DMS79 (cell line): ENCODE results near the gene ELL.
A peak's percentile ranks its signal among the peaks of the same experiment; 100 is the strongest.

ENCODE experiments used
- DNase-seq: peaks from one replicate; lab custom pipeline; 2025; lab: John Stamatoyannopoulos, UW

ELL gene

DNA sequence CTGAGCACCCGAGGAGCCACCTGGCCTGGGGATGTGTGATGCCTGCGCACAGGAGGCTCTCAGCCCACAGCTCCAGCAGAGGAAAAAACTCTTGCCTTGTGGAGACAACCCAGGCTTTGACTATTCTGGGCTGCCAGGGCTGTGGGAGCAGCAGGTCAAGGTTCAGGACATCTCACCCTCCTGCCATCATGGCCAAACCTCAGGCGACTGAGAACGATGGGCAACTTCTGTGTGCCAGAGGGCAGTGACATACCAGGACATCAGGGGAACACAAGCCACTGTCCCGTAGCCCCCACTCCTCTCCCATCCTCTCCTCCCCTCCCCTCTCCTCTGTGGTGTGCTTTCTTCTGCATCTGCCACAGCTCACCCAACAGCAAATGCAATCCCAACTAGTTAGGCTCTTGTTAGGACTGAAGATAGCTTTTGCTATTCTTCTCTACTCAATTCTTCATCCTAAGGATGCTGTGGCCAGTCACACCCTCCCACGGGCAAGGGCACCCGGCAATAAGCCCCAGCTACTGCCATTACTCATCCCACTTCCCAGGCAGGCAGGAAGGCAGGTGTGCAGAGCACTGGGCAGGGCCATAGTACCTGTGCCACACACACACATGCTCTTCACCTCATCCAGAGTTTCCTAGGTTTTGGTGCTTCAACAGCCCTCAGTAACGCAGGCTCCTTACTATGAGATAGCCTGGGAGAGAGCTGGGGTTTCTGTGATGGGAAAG, 16.8 kb downstream of the ELL start:
- DNase-seq = no peak

DNA sequence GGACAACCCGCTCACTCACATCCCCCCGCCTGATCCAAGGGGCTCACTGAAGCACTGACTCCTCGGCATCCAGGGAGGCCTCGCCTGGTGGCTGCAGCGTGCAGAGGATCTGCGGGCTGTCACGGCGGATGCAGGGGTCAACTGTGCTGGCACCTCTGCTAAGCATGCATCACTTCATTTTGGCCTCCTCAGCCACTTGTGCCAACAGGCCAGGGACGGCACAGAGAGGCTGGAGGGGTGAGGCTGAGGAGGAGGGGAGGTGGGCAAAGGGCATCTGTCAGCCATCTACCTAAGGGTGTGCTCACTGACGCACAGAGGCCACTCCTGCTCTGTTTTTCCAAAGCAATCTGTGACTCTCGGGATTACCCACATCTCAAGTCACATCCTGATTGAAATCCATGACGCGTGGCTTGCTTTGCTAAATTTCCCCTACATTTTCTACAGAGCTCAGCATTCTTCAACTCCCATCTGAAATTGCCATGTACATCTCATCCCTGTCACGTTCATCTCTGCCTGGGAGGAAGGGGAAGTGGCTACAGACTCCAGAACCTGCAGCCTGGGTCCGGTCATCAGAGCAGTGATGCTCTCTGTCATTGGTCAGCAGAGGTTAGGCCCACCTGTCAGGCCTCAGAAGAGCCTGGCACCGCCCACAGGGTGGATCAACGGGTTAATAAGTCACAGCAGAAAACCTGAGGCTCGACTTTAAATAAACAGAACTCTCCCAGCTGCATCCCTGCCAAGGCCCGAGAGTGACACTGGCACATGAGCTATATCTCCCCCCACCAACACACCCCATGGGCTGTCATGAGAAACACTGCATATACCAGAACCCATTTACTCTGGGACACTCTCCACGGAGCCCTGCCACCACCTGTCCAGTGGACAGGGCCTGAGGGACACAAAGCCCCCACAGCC, 17.6 kb downstream of the ELL start:
- no peak for DNase-seq

DNA sequence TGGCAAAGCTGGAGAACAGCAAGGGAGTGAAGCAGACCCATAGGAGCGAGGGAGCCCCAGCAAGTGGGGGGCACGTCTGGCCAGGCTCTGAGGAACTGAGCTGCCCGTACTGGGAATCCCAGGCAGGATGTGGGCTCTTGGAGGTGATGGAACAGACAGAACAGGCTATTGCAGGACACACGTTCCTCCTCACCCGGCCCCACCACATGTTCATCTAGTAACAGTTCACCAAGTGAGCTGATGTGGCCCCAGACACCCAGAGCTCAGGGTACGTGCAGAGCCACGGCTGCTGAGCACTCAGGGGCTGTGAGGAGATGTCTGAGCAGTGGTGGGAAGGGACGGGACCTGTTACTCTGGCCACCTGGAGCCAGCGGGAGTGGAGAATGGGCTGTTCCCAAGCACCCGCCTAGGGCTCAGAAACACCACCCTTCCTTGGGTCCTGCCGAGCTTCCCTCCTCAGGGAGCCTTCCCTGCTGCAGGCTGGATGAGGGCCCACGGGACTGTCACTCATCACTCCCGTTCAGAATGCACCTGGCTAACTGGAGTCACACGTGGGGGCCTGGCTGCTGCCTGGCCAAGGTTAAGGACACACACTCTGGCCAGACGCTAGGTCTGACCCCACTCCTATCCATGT, 18.4 kb downstream of the ELL start:
- no peak for DNase-seq

- DNase-seq = no peak
Observed at GRCh38 chr19:18502638-18503294, 19.1 kb downstream of the ELL start.

DNA sequence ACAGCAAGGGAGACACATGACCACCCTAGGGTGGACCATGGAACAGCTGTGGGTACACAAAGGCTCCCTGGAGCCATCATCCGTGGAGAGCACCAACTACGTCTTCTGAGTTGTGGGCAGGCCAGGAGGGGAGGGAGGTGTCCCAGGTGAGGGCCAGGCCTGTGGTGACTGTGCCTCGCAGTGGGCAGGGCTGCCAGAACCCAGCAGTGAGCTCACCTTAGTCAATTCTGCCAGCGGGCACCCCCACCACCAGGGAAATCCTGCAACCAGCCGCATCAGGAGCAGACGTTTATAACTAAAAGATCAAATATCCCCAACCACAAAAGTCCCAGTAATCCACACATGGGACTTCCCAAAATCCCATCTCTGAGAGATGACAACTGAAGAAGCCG, 19.6 kb downstream of the ELL start:
- DNase-seq = no peak

DNA sequence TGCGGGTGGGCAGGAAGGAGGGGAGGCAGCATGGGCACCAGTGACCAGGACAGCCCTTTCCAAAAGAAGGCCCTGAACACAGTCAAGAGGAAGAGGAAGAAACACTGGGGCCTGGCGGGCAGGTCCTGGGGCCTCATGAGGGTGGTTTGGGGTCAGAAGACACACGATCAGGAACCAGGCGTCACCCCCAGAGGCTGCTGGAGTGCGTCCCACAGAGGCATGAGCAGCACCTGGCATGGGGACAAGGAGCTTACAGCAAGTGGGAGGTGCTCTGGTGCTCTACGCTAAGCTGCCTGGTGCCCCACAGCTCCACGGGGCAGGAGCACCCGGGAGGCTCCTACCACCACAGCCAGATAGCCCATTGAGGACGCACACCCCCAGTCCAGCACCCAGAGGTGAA, 20.0 kb downstream of the ELL start:
- DNase-seq = no peak

DNA sequence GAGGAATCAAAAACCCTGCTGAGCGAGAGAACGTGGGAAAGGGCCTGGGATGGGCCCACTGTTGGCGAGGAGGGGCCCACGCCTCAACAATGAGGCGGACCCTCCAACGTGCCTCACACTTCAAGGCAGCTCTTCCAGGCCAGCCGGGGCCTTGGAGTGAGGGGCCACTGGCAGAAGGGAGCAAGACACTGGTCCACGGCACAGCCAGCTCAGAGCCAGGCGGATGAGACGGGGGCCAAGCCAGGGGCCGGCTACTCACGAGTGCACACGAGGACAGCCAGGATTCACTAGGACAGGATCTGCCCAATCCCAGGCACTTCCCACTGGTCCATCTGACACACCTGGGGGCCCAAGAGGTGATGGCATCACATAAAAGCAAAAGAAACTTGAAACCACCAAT, 20.5 kb downstream of the ELL start:
- no peak for DNase-seq

DNA sequence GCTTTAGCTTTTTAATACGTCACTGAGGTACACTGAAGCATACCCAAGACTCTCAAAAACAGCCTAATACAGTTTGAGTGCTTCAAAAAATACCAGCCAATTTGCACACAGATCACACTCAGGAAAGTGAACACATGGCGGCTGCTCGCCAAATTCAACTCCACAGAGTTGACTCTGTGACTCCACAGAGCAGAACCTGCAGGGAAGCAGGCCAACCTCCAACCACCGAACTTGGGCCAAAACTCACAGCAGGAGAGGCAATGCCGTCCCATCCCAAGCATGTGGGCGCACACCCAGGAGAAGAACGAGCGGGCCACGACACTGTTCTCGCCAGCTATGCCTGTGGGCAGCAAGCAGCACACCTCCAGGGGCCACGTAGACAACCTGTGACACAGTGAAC, 21.1 kb downstream of the ELL start:
- no peak for DNase-seq

GRCh38 chr19:18500376-18500775, 21.5 kb downstream of the ELL start:
- DNase-seq = peak; percentile 26

DNA sequence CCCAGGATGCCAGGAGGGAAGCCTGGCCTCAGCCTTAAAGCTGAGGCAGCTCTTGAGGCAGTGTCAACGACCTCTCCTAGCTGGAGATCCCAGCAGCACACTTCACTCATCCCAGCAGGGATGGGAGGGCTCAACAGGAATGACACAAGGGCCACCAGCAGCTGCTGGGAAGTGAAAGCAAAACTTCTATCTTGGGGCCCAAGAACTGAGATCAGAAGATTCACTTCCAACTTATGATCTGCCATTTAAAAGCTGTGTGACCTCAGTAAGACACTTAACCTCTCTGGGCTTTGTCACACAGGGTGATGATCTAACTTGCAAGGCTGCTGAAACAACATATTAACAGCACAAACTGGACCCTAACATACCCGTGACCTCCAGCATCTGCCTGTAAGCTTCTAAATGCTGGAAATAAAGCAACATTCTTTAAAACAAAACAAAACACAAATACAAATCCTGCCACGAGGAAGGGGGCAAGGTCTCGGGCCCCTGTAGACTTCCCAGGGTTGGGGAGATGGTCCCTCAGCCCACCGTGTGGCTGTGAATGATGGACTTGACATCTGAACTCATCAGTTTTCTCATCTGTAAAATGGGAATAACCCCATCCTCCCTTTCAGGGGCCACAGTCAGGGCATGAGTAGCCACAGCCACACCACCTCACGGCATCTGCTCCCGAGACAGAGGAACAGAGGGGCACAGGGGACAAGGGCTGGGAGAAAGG, 22.7 kb downstream of the ELL start:
- no peak for DNase-seq

DNA sequence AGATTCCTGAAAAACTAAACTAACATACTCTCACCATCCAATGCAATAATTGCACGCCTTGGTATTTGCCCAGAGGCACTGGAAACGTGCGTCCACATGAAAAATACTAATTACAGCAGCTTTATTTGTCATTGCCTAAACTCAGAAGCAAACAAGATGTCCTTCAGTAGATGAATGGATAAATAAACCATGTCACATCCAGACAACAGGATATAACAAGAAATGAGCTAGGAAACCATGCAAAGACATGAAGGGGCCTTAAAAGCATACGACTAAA, 25.0 kb downstream of the ELL start:
- DNase-seq = no peak

DNA sequence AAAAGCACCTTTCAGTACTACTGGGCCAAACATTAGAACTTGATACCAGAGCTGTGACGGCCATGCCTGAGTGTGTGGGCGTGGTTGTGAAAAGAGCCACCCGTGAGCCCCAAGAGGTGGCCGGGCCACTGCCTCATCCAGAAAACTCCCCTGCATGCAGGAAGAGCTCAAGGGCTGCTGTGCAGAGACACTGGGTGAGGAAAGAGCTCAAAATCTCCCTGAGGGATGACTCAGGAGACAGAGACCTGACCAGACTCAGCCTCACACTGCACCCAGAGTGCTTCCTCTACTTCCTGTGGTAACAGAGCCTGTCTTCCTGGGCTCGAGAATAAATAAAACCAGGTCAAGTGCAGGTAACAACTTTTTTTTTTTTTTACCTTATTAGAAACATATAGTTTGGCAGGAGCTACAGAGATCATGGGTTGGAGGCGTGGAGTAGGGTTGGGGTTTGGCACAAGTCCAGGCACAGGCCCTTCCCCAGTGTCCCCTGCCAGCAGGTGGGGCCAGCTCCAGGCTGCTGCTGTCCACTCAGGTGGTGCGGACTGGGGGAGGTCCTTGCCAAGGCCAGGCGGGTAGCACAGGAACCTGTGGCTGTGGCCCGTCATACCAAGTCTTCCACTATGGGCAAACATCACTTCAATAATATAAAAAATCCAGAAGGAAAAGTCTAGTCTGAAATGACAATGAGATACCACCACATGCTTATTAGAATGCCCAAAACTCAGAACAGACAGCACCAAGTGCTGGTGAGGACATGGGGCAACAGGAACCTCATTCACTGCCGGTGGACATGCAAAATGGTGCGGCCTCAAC, 25.5 kb downstream of the ELL start:
- DNase-seq = peak; percentile 10

- no peak for DNase-seq
Observed at GRCh38 chr19:18495204-18495911, 26.5 kb downstream of the ELL start.

GRCh38 chr19:18494267-18494607, 27.6 kb downstream of the ELL start:
- no peak for DNase-seq

DNA sequence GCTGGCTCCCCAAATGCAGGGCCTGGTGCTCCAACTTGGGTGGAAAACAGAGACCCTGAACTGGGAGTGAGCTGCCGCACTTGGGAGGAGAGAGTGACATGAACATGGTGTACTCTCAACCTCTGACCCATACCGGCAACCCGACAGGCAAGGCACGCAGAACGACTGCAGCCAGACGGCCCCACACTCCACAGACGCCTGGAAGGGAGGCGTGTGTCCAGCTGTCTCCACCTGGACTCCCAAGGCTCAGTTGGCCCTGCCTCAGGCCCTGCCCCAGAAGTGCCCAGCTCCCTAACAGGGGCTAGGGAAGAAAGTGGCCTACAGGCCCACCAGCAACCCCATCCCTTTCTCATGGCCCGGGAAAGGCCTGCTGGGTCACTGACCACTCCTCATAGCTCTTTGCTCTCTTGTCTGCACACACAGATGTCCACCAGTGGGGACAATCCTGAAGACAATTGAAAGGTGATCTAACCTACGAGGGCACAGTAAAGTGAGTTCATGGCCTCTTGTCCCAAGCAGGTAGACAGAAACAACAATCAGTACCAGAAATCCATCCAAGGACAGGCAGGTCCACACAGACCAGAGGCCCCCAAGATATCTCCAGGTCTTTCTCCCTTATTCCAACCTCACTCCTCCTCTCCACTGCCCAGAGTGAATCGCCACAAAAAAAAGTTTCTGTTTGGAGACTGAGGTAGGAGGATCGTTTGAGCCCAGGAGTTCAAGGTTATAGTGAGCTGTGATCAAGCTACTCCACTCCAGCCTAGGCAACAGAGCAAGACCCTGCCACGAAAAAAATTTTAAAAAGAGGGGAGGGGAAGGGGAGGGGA, 28.2 kb downstream of the ELL start:
- no peak for DNase-seq

DNA sequence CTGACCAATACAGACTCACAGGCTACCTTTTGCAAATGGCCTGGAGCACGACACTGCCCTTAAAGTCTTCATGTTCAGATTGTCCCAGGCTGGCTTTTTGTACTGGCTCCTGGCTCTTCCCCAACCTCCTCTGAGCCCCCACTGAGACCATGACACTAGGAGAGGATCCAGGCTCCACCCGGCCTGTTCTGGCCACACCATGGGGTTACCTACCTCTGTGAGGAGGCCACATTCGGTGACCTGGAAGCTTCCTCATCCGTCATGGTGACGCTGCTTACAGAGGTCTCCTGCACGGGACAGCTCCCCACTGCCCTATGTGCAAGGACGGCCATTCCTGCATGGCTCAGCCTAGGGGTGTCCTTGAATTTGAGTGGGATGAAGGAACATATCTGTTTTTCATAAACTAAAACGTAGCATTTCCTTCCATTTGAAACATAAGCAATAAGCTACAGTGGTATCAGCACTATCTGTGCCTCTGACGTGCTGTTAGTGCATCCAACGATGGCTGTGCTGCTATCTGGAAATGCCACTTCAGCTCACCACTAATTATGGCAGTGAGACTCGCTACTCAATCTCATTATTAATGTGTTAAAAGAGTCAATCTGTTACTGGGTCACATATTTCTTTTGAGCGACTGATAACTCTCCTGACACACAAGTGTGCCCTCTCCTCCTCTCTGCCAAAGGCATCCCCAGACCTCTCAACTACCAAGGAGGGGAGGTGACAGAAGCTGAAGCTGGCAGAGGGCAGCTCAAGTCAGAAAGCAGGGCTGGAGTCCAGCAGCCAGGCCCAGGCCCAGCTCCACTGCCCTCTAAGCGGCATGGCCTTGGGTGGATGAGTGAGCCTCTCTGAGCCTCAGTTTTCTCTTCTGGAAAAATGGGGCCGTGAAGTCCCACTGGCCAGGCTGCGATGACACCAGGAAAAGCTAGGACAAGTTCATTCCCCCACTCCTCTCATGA, 29.6 kb downstream of the ELL start:
- no peak for DNase-seq

- DNase-seq = no peak
Observed at GRCh38 chr19:18490728-18491127, 31.1 kb downstream of the ELL start.

DNA sequence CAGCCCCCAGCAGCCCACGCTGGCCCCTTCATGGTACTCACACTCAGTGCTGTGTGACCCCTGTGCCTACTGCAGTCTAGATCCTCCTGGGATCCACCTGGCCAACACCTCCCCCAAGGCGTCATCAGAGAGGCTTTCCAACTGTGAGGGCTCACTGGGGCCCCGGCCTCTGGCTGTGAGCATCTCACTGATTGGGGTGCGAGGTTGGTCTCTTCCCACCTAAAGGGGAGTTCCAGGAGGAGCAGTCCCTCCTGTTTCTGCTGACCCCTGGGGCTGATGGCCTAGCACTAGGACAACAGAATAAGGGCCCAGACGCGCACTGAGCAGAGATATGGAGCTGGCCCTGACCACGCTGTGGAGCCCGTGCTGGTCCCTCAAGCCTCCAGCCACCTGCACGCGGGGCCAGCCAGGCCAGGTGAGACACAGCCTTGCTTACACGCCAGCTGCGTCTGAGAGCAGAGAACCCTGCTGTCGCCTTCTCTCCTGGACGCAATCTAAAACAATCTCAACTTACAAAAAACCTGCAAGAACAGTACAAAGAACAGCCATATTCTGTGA, 32.2 kb downstream of the ELL start:
- DNase-seq = no peak
